CD14-positive monocyte (primary cell): Measurements from ENCODE around the gene BCCIP. TPM values are rescaled to one million over a fixed set of nuclear protein-coding genes. Genes with fewer than 3 reads are reported as not detected.

Source experiments
- DNase-seq, 3 donors: peaks; one replicate each; pipeline ENCODE4 v3.0.0-alpha.2; 2011 to 2022
- H2AFZ ChIP-seq: 2 replicates; pipeline ENCODE4 v1.6.0; 2012; ENCODE audit warnings: mild to moderate bottlenecking, low read depth, low read length, inconsistent platforms; ENCODE audit not compliant: insufficient read depth, poor library complexity, severe bottlenecking
- H3K27ac ChIP-seq, 2 donors: 1 replicate in 1 of 2; 2 replicates in 1 of 2; pipeline ENCODE4 v1.5.1; 2012 to 2013; ENCODE audit warnings: low read length in 2 of 2, control low read depth in 1 of 2, inconsistent platforms in 1 of 2, low read depth in 1 of 2, mild to moderate bottlenecking in 1 of 2
- H3K27me3 ChIP-seq, 2 donors: one replicate each; pipeline versions ENCODE4 v1.6.0 to v1.6.1; 2011 to 2013; ENCODE audit warnings: low read length in 2 of 2; ENCODE audit not compliant: control insufficient read depth in 2 of 2, insufficient read depth in 2 of 2
- H3K36me3 ChIP-seq, 2 donors: replicated peaks in 1 of 2; 1 replicate in 1 of 2; 2 replicates in 1 of 2; pipeline versions ENCODE4 v1.5.1 to v1.6.1; 2012 to 2013; ENCODE audit warnings: low read length in 2 of 2, control low read depth in 1 of 2, inconsistent platforms in 1 of 2, mild to moderate bottlenecking in 1 of 2; ENCODE audit not compliant: insufficient read depth in 2 of 2, control insufficient read depth in 1 of 2
- H3K4me1 ChIP-seq, 2 donors: 1 replicate in 1 of 2; 2 replicates in 1 of 2; pipeline versions ENCODE4 v1.5.1 to v1.6.1; 2012 to 2013; ENCODE audit warnings: low read length in 2 of 2, control low read depth in 1 of 2, inconsistent platforms in 1 of 2, mild to moderate bottlenecking in 1 of 2, moderate library complexity in 1 of 2; ENCODE audit not compliant: insufficient read depth in 2 of 2, control insufficient read depth in 1 of 2
- H3K4me2 ChIP-seq: replicated peaks from 2 replicates; pipeline ENCODE3; 2012; ENCODE audit warnings: low read length, moderate library complexity, mild to moderate bottlenecking; ENCODE audit not compliant: poor library complexity, severe bottlenecking; ENCODE audit errors: extremely low read depth
- H3K4me3 ChIP-seq, 3 experiments: fragments of 200-600 bp in 1 of 3; sonication (generic) in 1 of 3; replicated peaks in 1 of 3; 1 replicate in 2 of 3; 2 replicates in 1 of 3; pipeline ENCODE4 v1.5.1; 2011 to 2013; ENCODE audit warnings: low read length in 3 of 3, mild to moderate bottlenecking in 3 of 3, control low read depth in 2 of 3, low read depth in 2 of 3, inconsistent platforms in 1 of 3, moderate library complexity in 1 of 3
- H3K79me2 ChIP-seq: 2 replicates; pipeline ENCODE4 v1.6.0; 2012; ENCODE audit warnings: mild to moderate bottlenecking, control low read depth, inconsistent platforms, low read length, moderate library complexity; ENCODE audit not compliant: insufficient read depth
- H3K9ac ChIP-seq: 2 replicates; pipeline ENCODE4 v1.6.0; 2017; ENCODE audit warnings: low read length, mild to moderate bottlenecking; ENCODE audit not compliant: insufficient read depth, poor library complexity, severe bottlenecking
- H3K9me3 ChIP-seq, 2 donors: replicated peaks in 1 of 2; 1 replicate in 1 of 2; 2 replicates in 1 of 2; pipeline versions ENCODE4 v1.5.1 to v1.6.1; 2012 to 2013; ENCODE audit warnings: low read length in 2 of 2, control low read depth in 1 of 2; ENCODE audit not compliant: control insufficient read depth in 1 of 2, insufficient read depth in 1 of 2
- H4K20me1 ChIP-seq: 2 replicates; pipeline ENCODE4 v1.6.0; 2012; ENCODE audit warnings: mild to moderate bottlenecking, low read length, control low read depth, moderate library complexity; ENCODE audit not compliant: insufficient read depth
- H3K27ac Mint-ChIP-seq, 7 donors: one replicate each; pipeline ENCODE4 v1.8.0; 2020; ENCODE audit warnings: mild to moderate bottlenecking in 7 of 7, mixed read lengths in 7 of 7, moderate library complexity in 6 of 7, inconsistent platforms in 2 of 7
- H3K27me3 Mint-ChIP-seq, 3 donors: one replicate each; pipeline ENCODE4 v1.8.0; 2021 to 2022; ENCODE audit warnings: low read depth in 3 of 3, mild to moderate bottlenecking in 3 of 3, mixed read lengths in 3 of 3, moderate library complexity in 3 of 3, inconsistent platforms in 1 of 3
- H3K36me3 Mint-ChIP-seq, 2 donors: one replicate each; pipeline ENCODE4 v1.8.0; 2020; ENCODE audit warnings: mixed read lengths in 2 of 2, inconsistent platforms in 1 of 2, mild to moderate bottlenecking in 1 of 2
- H3K4me1 Mint-ChIP-seq: one replicate; pipeline ENCODE4 v1.8.0; 2020; ENCODE audit warnings: mild to moderate bottlenecking, mixed read lengths
- H3K4me3 Mint-ChIP-seq, 2 donors: one replicate each; pipeline ENCODE4 v1.8.0; 2020; ENCODE audit warnings: mild to moderate bottlenecking in 2 of 2, mixed read lengths in 2 of 2, moderate library complexity in 1 of 2
- H3K9me3 Mint-ChIP-seq, 7 donors: one replicate each; pipeline ENCODE4 v1.8.0; 2020 to 2022; ENCODE audit warnings: mixed read lengths in 7 of 7, mild to moderate bottlenecking in 6 of 7, moderate library complexity in 6 of 7, inconsistent platforms in 2 of 7
- WGBS: methylation state at CpG from one replicate; pipeline ENCODE4 v1.1.5; 2013; ENCODE audit warnings: missing lambda C conversion rate; ENCODE audit not compliant: insufficient coverage; 5-methylcytosine and 5-hydroxymethylcytosine counted together
- intact Hi-C, 2 donors: fragments of 100-400 bp; cut with micrococcal nuclease; formaldehyde crosslinking; loops; one replicate each; pipeline versions ENCODE4 v1.15.0 to v1.15.1; 2023
- polyA plus RNA-seq, 3 donors: library from polyadenylated mRNA; depleted of rRNA in 1 of 3; unstranded in 2 of 3; stranded (reverse) in 1 of 3; fragments of 300-500 nt in 2 of 3; fragments of >200 nt in 1 of 3; fragmentation: Illumina TruSeq in 2 of 3; gene quantifications; 1 replicate in 2 of 3; 2 replicates in 1 of 3; pipeline ENCODE4 v1.2.3, GENCODE V29; 2012 to 2021
- TF ChIP-seq, protein P1 (sequence below): fragments of 200-600 bp; IDR thresholded peaks from one replicate; pipeline ENCODE4 v1.8.0; 2022; ENCODE audit warnings: antibody characterized with exemption, mild to moderate bottlenecking

The BCCIP gene
- polyA plus RNA-seq, 3 donors: 16.0 to 61.7 (median 59.3) TPM

DNA sequence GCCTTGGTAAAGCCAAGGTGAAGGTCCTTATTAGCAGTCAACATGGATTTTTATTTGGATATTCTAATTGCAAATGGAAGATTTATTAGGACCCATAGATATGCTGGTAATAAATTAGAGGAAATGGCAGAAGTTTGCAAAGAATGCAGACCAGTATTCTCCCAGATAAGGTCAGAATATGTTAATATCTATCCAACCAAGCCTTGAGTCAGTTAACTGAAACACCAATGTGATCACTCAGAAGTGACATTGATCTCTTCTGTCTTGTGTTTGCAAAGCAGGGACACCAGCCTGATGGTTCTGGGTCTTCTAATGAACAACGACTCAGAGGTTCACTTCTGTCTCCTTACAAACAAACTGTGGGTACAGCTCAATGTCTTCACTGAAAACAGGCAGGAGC is 21.8 kb upstream of the BCCIP start:
- H3K79me2 ChIP-seq: no peaks in the 10 kb centered on the region
- no peaks in the 10 kb centered on the region for H3K9me3 ChIP-seq
- no CpG with 5 or more reads among the region's 1 CpG for WGBS
- Mint-ChIP-seq H3K27me3 (peaks cover 0 to 2% (median 0%) of the 10 kb centered on the region in 3 donors), H3K4me3 (no peak overlapping the region), H3K4me1 (no peaks in the 10 kb centered on the region), H3K27ac (no peak overlapping the region), H3K9me3 (no peaks in the 10 kb centered on the region), H3K36me3 (peaks cover 43 to 58% of the 10 kb centered on the region in 2 donors)
- intact Hi-C loops: no loop called here
- no peak overlapping the region for H3K9ac ChIP-seq
- TF ChIP-seq, protein P1, sequence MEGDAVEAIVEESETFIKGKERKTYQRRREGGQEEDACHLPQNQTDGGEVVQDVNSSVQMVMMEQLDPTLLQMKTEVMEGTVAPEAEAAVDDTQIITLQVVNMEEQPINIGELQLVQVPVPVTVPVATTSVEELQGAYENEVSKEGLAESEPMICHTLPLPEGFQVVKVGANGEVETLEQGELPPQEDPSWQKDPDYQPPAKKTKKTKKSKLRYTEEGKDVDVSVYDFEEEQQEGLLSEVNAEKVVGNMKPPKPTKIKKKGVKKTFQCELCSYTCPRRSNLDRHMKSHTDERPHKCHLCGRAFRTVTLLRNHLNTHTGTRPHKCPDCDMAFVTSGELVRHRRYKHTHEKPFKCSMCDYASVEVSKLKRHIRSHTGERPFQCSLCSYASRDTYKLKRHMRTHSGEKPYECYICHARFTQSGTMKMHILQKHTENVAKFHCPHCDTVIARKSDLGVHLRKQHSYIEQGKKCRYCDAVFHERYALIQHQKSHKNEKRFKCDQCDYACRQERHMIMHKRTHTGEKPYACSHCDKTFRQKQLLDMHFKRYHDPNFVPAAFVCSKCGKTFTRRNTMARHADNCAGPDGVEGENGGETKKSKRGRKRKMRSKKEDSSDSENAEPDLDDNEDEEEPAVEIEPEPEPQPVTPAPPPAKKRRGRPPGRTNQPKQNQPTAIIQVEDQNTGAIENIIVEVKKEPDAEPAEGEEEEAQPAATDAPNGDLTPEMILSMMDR: no peak
- H4K20me1 ChIP-seq: no peaks in the 10 kb centered on the region
- no peaks in the 10 kb centered on the region for H3K4me1 ChIP-seq
- no peak overlapping the region for H3K27ac ChIP-seq
- no peak for DNase-seq
- H3K4me2 ChIP-seq: no peak overlapping the region
- H3K36me3 ChIP-seq: peaks cover 29 to 84% of the 10 kb centered on the region in 2 donors
- H3K27me3 ChIP-seq: no peaks in the 10 kb centered on the region
- H3K4me3 ChIP-seq: no peak overlapping the region
- H2AFZ ChIP-seq: no peak overlapping the region

- Histone ChIP-seq H3K27me3 (no peaks in the 10 kb centered on the region), H3K9me3 (no peaks in the 10 kb centered on the region), H3K27ac (no peak overlapping the region), H2AFZ (no peak overlapping the region), H3K36me3 (peaks cover 33 to 87% of the 10 kb centered on the region in 2 donors), H4K20me1 (no peaks in the 10 kb centered on the region), H3K4me1 (no peaks in the 10 kb centered on the region), H3K79me2 (no peaks in the 10 kb centered on the region), H3K4me3 (no peak overlapping the region), H3K4me2 (no peak overlapping the region), H3K9ac (no peak overlapping the region)
- no peaks in the 10 kb centered on the region for H3K9me3 Mint-ChIP-seq
- intact Hi-C loops: no loop called here
- no peak overlapping the region for H3K27ac Mint-ChIP-seq
- TF ChIP-seq, protein P1: no peak
- H3K4me3 Mint-ChIP-seq: no peak overlapping the region
- peaks cover 0 to 2% (median 0%) of the 10 kb centered on the region in 3 donors for H3K27me3 Mint-ChIP-seq
- no peaks in the 10 kb centered on the region for H3K4me1 Mint-ChIP-seq
- WGBS: 100% methylated on average over 5 of the region's 5 CpGs
- peaks cover 46 to 60% of the 10 kb centered on the region in 2 donors for H3K36me3 Mint-ChIP-seq
- DNase-seq: no peak
Measured at GRCh38 chr10:125802131-125802530, 21.2 kb upstream of the BCCIP start.
